IPS DF 6.9 (cell line): ENCODE measurements around the gene FBXL20.

ENCODE experiments used
- DNase-seq: peaks from one replicate; pipeline ENCODE4 v3.0.0-alpha.2; 2013; ENCODE audit warnings: low read depth, low spot score
- H3K27ac ChIP-seq: one replicate; pipeline ENCODE4 v1.5.1; 2013; ENCODE audit warnings: low read length, control low read depth
- H3K27me3 ChIP-seq: 2 replicates; pipeline ENCODE4 v1.6.1; 2013; ENCODE audit warnings: mild to moderate bottlenecking, low read length; ENCODE audit not compliant: control insufficient read depth, insufficient read depth
- H3K36me3 ChIP-seq: 2 replicates; pipeline ENCODE4 v1.6.1; 2013; ENCODE audit warnings: low read length; ENCODE audit not compliant: control insufficient read depth, insufficient read depth
- H3K4me1 ChIP-seq: 2 replicates; pipeline ENCODE4 v1.6.1; 2013; ENCODE audit warnings: low read length; ENCODE audit not compliant: control insufficient read depth, insufficient read depth
- H3K4me3 ChIP-seq: 2 replicates; pipeline ENCODE4 v1.5.1; 2013; ENCODE audit warnings: mild to moderate bottlenecking, low read length
- H3K9me3 ChIP-seq: 2 replicates; pipeline ENCODE4 v1.6.1; 2013; ENCODE audit warnings: low read length, inconsistent platforms; ENCODE audit not compliant: control insufficient read depth, insufficient read depth
- WGBS: extraction: QIAGEN DNeasy Blood & Tissue Kit; methylation state at CpG from one replicate; pipeline ENCODE4 v1.1.7; 2013; ENCODE audit warnings: mixed read lengths, missing lambda C conversion rate; ENCODE audit not compliant: insufficient read length, insufficient coverage; 5-methylcytosine and 5-hydroxymethylcytosine counted together

The FBXL20 gene

DNA sequence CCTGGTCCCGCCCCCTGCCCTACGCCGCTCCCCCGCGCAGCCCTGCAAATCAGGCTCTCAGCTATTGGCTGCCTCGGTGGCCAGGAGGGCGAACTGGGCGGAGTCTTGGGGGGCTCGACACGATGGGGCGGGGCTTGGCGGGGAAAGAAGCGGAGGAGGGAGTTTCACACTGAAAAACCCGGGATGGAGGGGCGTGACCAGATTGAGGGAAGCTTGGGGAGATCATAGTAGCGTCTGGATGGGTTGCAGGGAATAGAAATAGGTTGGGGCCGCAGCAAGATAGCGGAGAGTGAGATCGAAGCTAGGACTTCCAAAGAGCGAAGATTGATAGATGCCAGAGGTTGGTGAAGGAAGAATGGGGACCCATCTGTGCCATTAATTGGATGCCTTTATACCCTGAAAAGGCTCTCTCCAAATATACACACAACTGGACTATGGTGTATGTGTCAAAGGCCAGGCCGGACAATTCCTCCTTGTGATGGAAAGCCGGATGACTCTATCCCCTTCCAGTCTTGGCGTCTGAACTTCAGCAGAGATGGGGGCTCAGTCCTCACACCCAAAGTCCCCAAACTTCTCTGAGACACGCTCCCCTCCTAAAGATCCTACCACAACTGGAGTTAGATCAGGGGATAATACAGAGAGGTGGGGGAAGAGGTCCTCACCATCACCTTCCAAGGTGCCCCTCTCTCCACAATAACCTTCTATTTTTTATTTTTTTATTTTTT lies 175.3 kb downstream of the FBXL20 start:
- no peaks in the 10 kb centered on the region for H3K9me3 ChIP-seq
- WGBS = no CpG with 5 or more reads among the region's 24 CpGs
- DNase-seq = peak; percentile 88
- no peaks in the 10 kb centered on the region; the same call in 1 of the 2 replicates for H3K36me3 ChIP-seq
- H3K4me3 ChIP-seq = peak overlapping the region; percentile 50; the same call in 1 of the 2 replicates
- peaks cover 15% of the 10 kb centered on the region; the same call in 1 of the 2 replicates for H3K27me3 ChIP-seq
- no peak overlapping the region for H3K27ac ChIP-seq
- H3K4me1 ChIP-seq = peaks cover 3% of the 10 kb centered on the region; the same call in 1 of the 2 replicates

- no peaks in the 10 kb centered on the region for H3K9me3 ChIP-seq
- peak within 1 kb of the TSS; percentile 50; the same call in 1 of the 2 replicates for H3K4me3 ChIP-seq
- H3K36me3 ChIP-seq = no peaks in the 10 kb centered on the region; the same call in 1 of the 2 replicates
- no CpG with 5 or more reads among the region's 71 CpGs for WGBS
- peaks cover 15% of the 10 kb centered on the region; the same call in 1 of the 2 replicates for H3K27me3 ChIP-seq
- no peak for DNase-seq
- peaks cover 3% of the 10 kb centered on the region; the same call in 1 of the 2 replicates for H3K4me1 ChIP-seq
- no peak within 1 kb of the TSS for H3K27ac ChIP-seq
Observed at GRCh38 chr17:39225308-39225958, 176.0 kb downstream of the FBXL20 start, which contains the start of gene STAC2. TSS of gene STAC2 (minus strand) at chr17:39225945. CDS start at chr17:39225502, 443 bp downstream.

- H3K9me3 ChIP-seq = no peaks in the 10 kb centered on the region
- H3K27ac ChIP-seq = no peak overlapping the region
- H3K4me3 ChIP-seq = peak overlapping the region; percentile 50; the same call in 1 of the 2 replicates
- H3K36me3 ChIP-seq = no peaks in the 10 kb centered on the region; the same call in 1 of the 2 replicates
- peaks cover 15% of the 10 kb centered on the region; the same call in 1 of the 2 replicates for H3K27me3 ChIP-seq
- no CpG with 5 or more reads among the region's 68 CpGs for WGBS
- H3K4me1 ChIP-seq = peaks cover 3% of the 10 kb centered on the region; the same call in 1 of the 2 replicates
- no peak for DNase-seq
Observed at GRCh38 chr17:39224778-39225307, 176.6 kb downstream of the FBXL20 start.

GRCh38 chr17:39223907-39224777 lies 177.3 kb downstream of the FBXL20 start:
- DNase-seq = no peak
- Histone ChIP-seq H3K4me3 (peak overlapping the region; percentile 50; the same call in 1 of the 2 replicates), H3K27me3 (peaks cover 15% of the 10 kb centered on the region; the same call in 1 of the 2 replicates), H3K27ac (no peak overlapping the region), H3K9me3 (no peaks in the 10 kb centered on the region), H3K4me1 (peaks cover 3% of the 10 kb centered on the region; the same call in 1 of the 2 replicates), H3K36me3 (no peaks in the 10 kb centered on the region; the same call in 1 of the 2 replicates)
- WGBS = no CpG with 5 or more reads among the region's 33 CpGs

DNA sequence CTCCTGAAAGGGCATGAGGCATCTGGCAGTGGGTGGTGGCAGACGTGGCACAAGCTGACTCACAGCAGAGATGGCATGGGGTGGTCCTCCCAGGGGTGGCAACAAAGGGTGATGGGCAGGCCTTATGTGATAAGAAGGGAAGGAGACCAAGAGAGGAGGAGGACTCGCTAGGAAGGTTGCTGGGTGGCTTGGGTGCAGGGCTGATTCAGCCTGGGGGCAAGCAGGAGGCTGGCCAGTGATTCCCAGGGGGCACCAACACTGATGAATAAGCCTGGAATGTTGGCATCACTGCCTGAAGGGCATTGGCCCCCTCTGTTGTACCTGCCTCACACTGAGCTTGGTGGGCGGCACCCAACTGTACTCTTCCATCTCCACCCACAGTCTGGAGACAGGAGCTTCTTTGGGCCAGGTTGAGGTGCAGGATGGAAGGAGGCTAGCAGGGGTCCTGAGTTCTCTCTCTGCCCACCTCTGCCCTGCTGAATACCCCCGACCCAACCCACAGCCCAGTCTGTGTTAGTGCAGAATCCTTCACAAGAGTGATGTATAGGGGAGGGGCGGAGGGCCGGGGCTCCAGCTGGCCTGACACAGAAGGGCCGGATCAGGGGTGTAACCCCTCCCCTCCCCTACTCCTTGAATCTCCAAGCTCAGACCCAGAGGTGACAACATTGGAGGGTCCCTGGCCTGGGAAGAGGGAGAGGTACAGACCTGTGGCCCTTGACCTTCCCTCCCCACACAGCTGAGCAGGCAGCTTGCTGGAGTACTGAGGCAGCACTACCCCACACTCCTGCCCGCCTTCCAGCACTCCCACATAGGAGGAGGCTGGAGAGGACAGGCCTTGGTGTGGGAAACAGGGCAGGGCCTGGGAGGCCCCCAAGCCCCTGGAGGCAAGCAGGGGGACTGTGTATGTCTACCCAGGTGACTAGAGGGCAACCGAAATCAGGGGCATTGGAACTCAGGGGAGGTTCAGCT lies 178.3 kb downstream of the FBXL20 start:
- H3K4me3 ChIP-seq = no peak overlapping the region
- peaks cover 15% of the 10 kb centered on the region; the same call in 1 of the 2 replicates for H3K27me3 ChIP-seq
- DNase-seq = no peak
- H3K4me1 ChIP-seq = peaks cover 3% of the 10 kb centered on the region; the same call in 1 of the 2 replicates
- no peaks in the 10 kb centered on the region; the same call in 1 of the 2 replicates for H3K36me3 ChIP-seq
- no peaks in the 10 kb centered on the region for H3K9me3 ChIP-seq
- WGBS = no CpG with 5 or more reads among the region's 9 CpGs
- H3K27ac ChIP-seq = no peak overlapping the region

DNA sequence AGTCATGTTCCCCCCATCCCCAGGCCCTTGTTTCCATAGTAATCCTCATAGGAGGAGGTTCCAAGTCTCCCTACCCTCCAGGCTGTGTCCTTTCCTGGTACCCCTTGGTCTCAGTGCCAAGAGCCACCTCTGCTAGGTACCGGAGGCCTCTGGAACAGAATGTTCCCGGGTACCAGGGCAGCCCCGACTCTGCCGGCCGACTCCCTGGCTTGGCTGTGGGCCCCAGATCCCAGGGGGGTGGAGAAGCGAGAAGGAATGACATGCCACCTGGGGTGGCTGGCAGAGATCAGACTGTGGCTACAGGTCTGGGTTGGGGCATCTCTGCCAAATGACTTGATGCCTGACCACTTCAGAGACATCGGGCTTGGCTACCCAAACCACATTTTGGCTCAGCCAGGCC lies 179.3 kb downstream of the FBXL20 start:
- peaks cover 15% of the 10 kb centered on the region; the same call in 1 of the 2 replicates for H3K27me3 ChIP-seq

GRCh38 chr17:39221572-39221971 lies 179.9 kb downstream of the FBXL20 start:
- no peak for DNase-seq
- no CpG with 5 or more reads among the region's 6 CpGs for WGBS
- H3K27me3 ChIP-seq = peaks cover 15% of the 10 kb centered on the region; the same call in 1 of the 2 replicates

More for the DNA sequence above, 179.3 kb downstream of the FBXL20 start:
- Histone ChIP-seq H3K36me3 (no peaks in the 10 kb centered on the region; the same call in 1 of the 2 replicates), H3K27ac (no peak overlapping the region), H3K9me3 (no peaks in the 10 kb centered on the region), H3K4me1 (peaks cover 5% of the 10 kb centered on the region; the same call in 1 of the 2 replicates), H3K4me3 (no peak overlapping the region)
- DNase-seq = no peak
- no CpG with 5 or more reads among the region's 7 CpGs for WGBS

DNA sequence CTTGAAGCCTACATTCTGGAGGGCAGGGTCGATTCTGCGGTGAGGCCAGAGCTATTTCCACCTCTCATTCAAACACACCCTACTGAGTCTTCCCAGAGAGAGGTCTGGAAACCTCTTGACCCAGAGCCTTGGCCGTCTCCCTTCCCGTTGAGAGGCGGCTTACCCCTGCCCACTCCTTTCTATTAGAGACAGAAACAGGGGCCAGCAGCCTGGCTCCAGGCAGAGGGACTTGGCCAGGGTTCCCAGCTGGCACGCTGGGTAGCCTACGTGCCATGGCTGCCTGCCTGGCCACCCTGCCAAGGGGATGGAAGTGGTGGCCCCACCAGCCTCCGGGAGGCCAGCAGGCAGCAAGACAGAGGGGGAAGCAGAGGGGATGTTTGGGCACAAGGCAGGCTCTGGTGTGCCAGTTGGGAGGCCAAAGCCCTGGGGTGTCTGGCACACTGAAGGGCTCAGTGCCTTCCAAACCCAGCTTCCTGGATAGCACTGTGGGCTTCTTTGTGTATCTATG lies 181.7 kb downstream of the FBXL20 start:
- DNase-seq = no peak
- H3K27me3 ChIP-seq = peaks cover 9% of the 10 kb centered on the region; the same call in 1 of the 2 replicates
- no peak overlapping the region for H3K4me3 ChIP-seq
- no CpG with 5 or more reads among the region's 8 CpGs for WGBS
- peaks cover 5% of the 10 kb centered on the region; the same call in 1 of the 2 replicates for H3K4me1 ChIP-seq
- no peaks in the 10 kb centered on the region; the same call in 1 of the 2 replicates for H3K36me3 ChIP-seq
- H3K9me3 ChIP-seq = no peaks in the 10 kb centered on the region
- H3K27ac ChIP-seq = no peak overlapping the region

More at GRCh38 chr17:39221572-39221971, 179.9 kb downstream of the FBXL20 start:
- peaks cover 5% of the 10 kb centered on the region; the same call in 1 of the 2 replicates for H3K4me1 ChIP-seq
- H3K9me3 ChIP-seq = no peaks in the 10 kb centered on the region
- H3K36me3 ChIP-seq = no peaks in the 10 kb centered on the region; the same call in 1 of the 2 replicates
- H3K27ac ChIP-seq = no peak overlapping the region
- H3K4me3 ChIP-seq = no peak overlapping the region
